Lung microvascular endothelial cell (primary cell): ENCODE measurements around the gene SHTN1. TPM values are rescaled to one million over a fixed set of nuclear protein-coding genes. Genes with fewer than 3 reads are reported as not detected.

ENCODE experiments used
- DNase-seq, 2 donors: peaks; one replicate each; pipeline versions ENCODE4 v3.0.0 to v3.0.0-alpha.2; 2010; ENCODE audit warnings: low read depth in 2 of 2
- total RNA-seq: library from RNA; depleted of rRNA; stranded (reverse); fragments of >200 nt; gene quantifications from 2 replicates; pipeline ENCODE4 v1.2.1, GENCODE V29; 2014

Gene SHTN1
- 0.87 and 0.99 TPM in 2 replicates for total RNA-seq

- peak; percentile 48 to 53 for DNase-seq
These were observed at the start of gene SHTN1 for GRCh38 chr10:117005026-117005526. Gene SHTN1 (minus strand): TSS chr10:117005187. CDS start chr10:117005079, 108 bp downstream.

GRCh38 chr10:117053482-117053881 lies 48.5 kb upstream of the SHTN1 start:
- DNase-seq, result no peak

- DNase-seq, result no peak
These were observed 43.0 kb upstream of the SHTN1 start for GRCh38 chr10:117047947-117048346.

- DNase-seq, result no peak
These were observed 11.3 kb upstream of the SHTN1 start for GRCh38 chr10:117016266-117016665.

- DNase-seq, result no peak
These were observed 9.8 kb upstream of the SHTN1 start for GRCh38 chr10:117014835-117015234.

GRCh38 chr10:117007080-117007479 lies 2.1 kb upstream of the SHTN1 start:
- peak; percentile 52 to 53 for DNase-seq

GRCh38 chr10:117005527-117006055 lies 604 bp upstream of the SHTN1 start:
- DNase-seq, result peak; percentile 7 to 27

GRCh38 chr10:117004227-117005025 lies 561 bp downstream of the SHTN1 start:
- DNase-seq, result peak; percentile 44 to 47

- no peak for DNase-seq
These were observed 1.7 kb downstream of the SHTN1 start for GRCh38 chr10:117003336-117003735.

- DNase-seq, result no peak
These were observed 2.8 kb downstream of the SHTN1 start for GRCh38 chr10:117002206-117002605.

- no peak for DNase-seq
These were observed 3.8 kb downstream of the SHTN1 start for GRCh38 chr10:117001144-117001543.

- DNase-seq, result peak in 1 of 2 donors; percentile 10
These were observed 4.4 kb downstream of the SHTN1 start for GRCh38 chr10:117000580-117000979.

GRCh38 chr10:116998172-116998571 lies 6.8 kb downstream of the SHTN1 start:
- DNase-seq, result no peak

GRCh38 chr10:116997015-116997414 lies 8.0 kb downstream of the SHTN1 start:
- no peak for DNase-seq

GRCh38 chr10:116995648-116996047 lies 9.3 kb downstream of the SHTN1 start:
- no peak for DNase-seq

GRCh38 chr10:116994113-116994890 lies 10.7 kb downstream of the SHTN1 start:
- no peak for DNase-seq

- DNase-seq, result no peak
These were observed 11.4 kb downstream of the SHTN1 start for GRCh38 chr10:116993610-116994009.

GRCh38 chr10:116992183-116992582 lies 12.8 kb downstream of the SHTN1 start:
- DNase-seq, result no peak

- DNase-seq, result no peak
These were observed 14.6 kb downstream of the SHTN1 start for GRCh38 chr10:116990276-116990800.

GRCh38 chr10:116989439-116989838 lies 15.5 kb downstream of the SHTN1 start:
- no peak for DNase-seq

GRCh38 chr10:116988311-116988710 lies 16.7 kb downstream of the SHTN1 start:
- no peak for DNase-seq

- peak in 1 of 2 donors; percentile 19 for DNase-seq
These were observed 19.4 kb downstream of the SHTN1 start for GRCh38 chr10:116985611-116986010.
